ENCODE data around the gene ZSCAN12.

DNA sequence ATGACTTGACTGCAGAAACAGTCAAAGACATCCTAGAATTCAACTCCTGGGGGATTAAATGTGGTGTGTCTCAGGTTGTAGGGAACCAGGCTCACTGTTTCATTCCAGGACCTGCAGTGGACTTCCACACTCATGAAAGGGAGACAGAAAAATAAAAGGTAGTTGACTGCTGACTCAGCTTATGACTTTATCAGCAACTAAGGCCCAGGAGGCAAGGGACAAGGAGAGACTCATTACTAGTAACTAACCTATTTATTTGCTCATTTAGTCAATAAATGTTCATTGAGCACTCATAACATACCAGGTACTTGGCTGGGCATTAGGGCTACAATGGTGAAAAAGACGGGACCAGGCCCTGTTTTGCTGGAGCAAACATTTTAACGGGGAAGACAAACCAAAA is 66.5 kb downstream of the ZSCAN12 start:
- no peak for TF ChIP-seq EZH2 (IDR thresholded peaks at IDR 0.05)
- TF ChIP-seq EZH2phosphoT487 (IDR thresholded peaks at IDR 0.05) = no peak
